IPS-20b (cell line): Measurements from ENCODE around the gene RPL28.

Source experiments
- H3K27ac ChIP-seq: one replicate; pipeline ENCODE4 v1.5.1; 2013; ENCODE audit warnings: low read length
- H3K27me3 ChIP-seq: 2 replicates; pipeline ENCODE4 v1.6.1; 2013; ENCODE audit warnings: mild to moderate bottlenecking, low read length, inconsistent platforms; ENCODE audit not compliant: insufficient read depth
- H3K36me3 ChIP-seq: 2 replicates; pipeline ENCODE4 v1.6.1; 2013; ENCODE audit warnings: low read depth, mild to moderate bottlenecking, inconsistent platforms, low read length, moderate library complexity; ENCODE audit not compliant: insufficient read depth
- H3K4me1 ChIP-seq: 2 replicates; pipeline ENCODE4 v1.6.1; 2013; ENCODE audit warnings: mild to moderate bottlenecking, control low read depth, inconsistent platforms, low read length, moderate library complexity; ENCODE audit not compliant: insufficient read depth
- H3K4me3 ChIP-seq: 2 replicates; pipeline ENCODE4 v1.5.1; 2013; ENCODE audit warnings: mild to moderate bottlenecking, low read length, inconsistent platforms
- H3K9ac ChIP-seq: 2 replicates; pipeline ENCODE4 v1.6.1; 2013; ENCODE audit warnings: low read depth, mild to moderate bottlenecking, inconsistent platforms, low read length, moderate library complexity
- H3K9me3 ChIP-seq: 2 replicates; pipeline ENCODE4 v1.6.1; 2013; ENCODE audit warnings: mild to moderate bottlenecking, low read depth, low read length, inconsistent platforms; ENCODE audit not compliant: insufficient read depth

RPL28 gene

DNA sequence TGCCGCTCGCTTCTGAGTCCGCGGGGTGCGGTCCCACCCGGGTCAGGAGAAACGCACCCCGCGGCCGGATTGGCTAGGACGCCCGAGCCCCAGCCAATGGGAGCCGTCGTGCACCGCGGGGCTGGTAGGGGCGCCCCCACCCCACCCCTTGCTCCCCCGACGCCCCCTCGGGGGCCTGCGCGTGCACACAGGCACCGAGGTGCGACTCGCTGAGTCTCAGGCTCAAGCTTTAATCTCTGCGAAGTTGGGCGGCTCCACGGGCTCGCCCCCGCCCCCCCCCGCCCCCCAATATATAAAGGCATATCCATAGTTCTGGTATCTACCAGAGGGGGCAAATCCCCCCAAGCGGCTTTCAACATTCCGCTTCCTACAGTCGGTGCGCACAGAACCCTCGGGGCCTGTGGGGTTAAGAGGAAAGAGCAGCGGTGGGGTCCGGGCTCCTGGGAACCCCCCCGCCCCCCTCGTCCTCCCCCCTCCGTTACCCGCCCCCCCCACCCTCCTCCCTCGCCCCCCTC, 31.0 kb upstream of the RPL28 start, which contains the start of gene COX6B2:
Gene COX6B2 (minus strand): TSS at position 22 of the 515 bp plus-strand sequence. CDS start 198 bp downstream, outside the sequence.
- H3K36me3 ChIP-seq = no peaks in the 10 kb centered on the region
- H3K9me3 ChIP-seq = no peaks in the 10 kb centered on the region
- H3K27ac ChIP-seq = no peak within 1 kb of the TSS
- H3K27me3 ChIP-seq = peaks cover 81% of the 10 kb centered on the region
- peak within 1 kb of the TSS; percentile 66 for H3K4me3 ChIP-seq
- H3K9ac ChIP-seq = peak within 1 kb of the TSS; percentile 34; the same call in 1 of the 2 replicates
- no peaks in the 10 kb centered on the region; the same call in 1 of the 2 replicates for H3K4me1 ChIP-seq

DNA sequence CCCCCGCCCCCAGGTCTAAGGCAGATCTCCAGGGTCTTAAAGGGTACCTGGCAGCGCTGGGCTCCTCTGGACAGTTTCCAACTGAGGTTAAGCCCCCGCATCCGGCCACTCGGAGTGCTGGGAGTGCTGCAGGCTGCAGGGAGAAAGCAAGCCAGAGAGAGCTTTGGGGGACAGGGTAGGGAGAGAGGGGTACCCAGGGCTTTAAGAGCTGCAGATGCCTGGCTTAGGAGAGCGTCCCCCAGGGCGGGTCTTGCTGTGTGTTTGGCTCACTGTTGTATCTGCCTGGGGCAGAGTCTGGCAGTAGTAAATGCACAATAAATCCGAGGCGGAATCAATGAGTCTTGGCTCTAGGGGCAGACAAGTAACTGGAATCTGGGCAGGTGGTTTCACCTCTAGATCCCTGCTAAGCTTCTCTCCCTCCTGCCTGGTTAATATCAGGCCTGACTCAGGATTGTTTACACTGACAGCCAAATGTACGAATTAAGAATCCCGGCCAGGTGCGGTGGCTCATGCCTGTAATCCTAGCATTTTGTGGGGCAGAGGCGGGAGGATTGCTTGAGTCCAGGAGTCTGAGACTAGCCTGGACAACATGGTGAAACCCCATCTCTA, 30.4 kb upstream of the RPL28 start:
- Histone ChIP-seq H3K9me3 (no peaks in the 10 kb centered on the region), H3K27ac (no peak overlapping the region), H3K9ac (no peak overlapping the region), H3K4me3 (no peak overlapping the region), H3K27me3 (peaks cover 81% of the 10 kb centered on the region), H3K36me3 (no peaks in the 10 kb centered on the region), H3K4me1 (no peaks in the 10 kb centered on the region; the same call in 1 of the 2 replicates)

DNA sequence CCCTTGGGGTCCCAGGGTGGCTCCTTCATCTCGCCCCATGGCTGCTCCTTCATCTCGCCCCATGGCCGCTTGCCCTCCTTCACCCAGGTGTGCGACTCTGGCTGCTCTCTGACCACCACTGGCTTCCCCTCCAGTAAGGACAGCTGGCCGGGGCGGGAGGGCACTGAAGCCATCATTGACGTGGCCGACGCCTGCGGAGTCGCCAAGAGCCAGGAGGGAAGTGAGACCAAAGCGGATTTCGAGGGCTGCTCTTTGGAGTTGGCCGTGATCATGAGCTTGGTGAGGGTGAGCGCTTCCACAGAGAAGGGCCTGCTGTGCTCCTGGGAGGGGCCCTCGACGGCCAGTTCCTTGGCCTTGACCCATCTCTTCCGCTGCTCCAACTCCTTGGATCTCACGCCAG, 27.2 kb upstream of the RPL28 start:
- Histone ChIP-seq H3K9me3 (no peaks in the 10 kb centered on the region), H3K9ac (no peak overlapping the region), H3K27me3 (peaks cover 50% of the 10 kb centered on the region), H3K36me3 (no peaks in the 10 kb centered on the region), H3K4me3 (no peak overlapping the region), H3K4me1 (no peaks in the 10 kb centered on the region), H3K27ac (no peak overlapping the region)

DNA sequence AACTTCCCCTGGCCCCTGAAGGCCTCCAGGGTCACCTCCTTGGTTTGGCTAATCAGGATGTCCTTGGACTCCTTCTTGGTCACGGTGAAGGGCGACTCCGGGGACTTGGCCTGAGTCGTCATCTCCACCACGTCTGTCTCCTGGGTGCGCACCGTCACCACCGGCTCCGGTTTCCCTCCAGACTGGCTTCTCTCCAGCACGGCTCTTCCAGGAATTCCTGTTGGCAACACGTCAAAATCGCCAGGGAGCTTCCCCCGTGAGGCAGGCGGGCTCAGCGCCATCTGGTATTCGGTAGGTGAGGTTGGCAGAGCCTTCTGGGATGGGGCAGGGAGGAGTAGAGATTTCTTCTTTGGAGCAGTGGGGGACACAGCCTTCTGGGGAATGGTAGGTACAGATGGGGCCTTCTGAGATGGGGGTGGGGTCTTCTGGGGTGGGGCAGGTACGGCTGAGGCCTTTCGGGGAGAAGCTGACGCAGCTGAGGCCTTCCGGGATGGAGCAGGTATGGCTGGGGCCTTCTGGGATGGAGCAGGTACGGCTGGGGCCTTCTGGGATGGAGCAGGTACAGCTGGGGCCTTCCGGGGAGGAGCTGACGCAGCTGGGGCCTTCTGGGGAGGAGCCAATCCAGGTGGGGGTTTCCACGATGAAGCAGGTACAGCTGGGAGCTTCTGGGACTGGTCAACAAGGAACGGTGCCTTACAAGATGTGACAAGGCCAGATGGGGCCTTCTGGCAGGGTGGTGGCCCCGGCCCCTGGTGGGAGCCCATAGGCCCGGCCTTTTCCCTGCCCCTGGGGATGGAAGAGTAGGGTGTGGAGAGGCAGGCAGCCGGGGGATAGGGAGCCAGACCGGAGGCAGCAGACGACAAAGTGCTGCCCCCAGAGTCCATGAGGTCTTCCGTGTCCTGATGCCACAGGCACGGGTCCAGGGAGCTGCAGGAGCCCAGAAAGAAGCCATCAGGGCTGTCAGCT, 26.5 kb upstream of the RPL28 start:
- H3K4me1 ChIP-seq = no peaks in the 10 kb centered on the region
- H3K27me3 ChIP-seq = peaks cover 47% of the 10 kb centered on the region
- no peaks in the 10 kb centered on the region for H3K36me3 ChIP-seq
- no peaks in the 10 kb centered on the region for H3K9me3 ChIP-seq
- H3K4me3 ChIP-seq = no peak overlapping the region
- no peak overlapping the region for H3K9ac ChIP-seq
- H3K27ac ChIP-seq = no peak overlapping the region

DNA sequence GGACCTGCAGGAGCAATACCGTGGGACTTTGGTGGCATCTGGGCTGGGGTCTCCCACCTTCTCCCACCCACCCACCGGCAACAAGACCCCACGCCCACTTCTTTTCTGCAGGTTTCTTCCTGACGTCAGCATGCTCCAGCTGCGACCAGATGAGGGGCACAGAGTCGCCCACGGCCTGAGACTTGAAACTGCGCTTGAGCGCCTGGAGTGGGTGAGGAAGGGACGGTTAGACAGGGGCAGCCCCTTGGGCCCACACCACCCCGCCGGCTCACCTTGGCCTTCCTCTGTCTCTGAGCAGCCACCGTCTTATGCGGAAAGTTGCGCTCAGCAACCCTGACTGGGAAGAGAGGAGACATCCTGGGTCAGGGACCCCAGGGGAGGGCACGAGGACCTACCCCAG, 24.8 kb upstream of the RPL28 start:
- Histone ChIP-seq H3K27me3 (peaks cover 38% of the 10 kb centered on the region), H3K4me1 (no peaks in the 10 kb centered on the region), H3K9me3 (no peaks in the 10 kb centered on the region), H3K27ac (no peak overlapping the region), H3K4me3 (no peak overlapping the region), H3K9ac (no peak overlapping the region), H3K36me3 (no peaks in the 10 kb centered on the region)

DNA sequence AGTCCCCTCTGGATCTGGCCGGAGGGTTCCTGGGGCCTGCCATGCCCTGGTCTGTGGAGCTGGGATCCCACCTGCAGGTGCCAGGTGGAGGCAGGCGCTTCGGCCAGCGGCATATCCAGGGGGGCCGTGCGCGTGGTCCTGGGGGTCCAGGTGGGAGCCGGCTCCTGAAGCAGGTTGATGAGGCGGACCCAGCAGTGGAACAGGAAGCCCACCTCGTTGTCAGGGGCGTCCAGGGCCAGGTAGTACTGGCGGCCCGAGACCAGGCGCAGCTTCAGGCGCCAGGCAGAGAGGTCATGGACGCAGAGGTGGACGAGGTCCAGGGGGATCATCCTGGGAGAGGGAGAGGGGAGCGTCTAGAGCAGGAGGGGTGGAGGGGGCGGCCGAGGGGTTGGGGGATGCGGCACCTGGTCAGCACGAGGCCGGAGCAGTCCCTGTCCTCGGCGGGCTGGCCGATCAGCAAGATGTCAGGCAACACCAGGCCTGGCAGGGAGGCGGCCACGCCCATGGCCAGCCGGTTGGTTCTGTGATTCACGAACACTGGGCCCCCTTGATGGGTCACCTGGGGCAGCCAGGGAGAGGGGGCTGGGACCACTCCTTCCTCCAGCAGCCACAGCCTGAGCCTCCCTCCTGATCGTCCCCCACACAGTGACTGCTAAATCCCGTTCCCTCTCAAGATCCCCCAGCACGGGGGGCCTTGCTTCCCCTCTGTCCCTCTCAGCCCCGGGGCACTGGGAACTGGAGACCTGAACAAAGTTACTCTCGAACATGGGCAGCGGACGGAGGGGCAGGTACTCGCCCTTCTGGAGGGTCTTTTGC, 23.4 kb upstream of the RPL28 start:
- Histone ChIP-seq H3K9ac (no peak overlapping the region), H3K27ac (no peak overlapping the region), H3K4me3 (no peak overlapping the region), H3K36me3 (no peaks in the 10 kb centered on the region), H3K9me3 (no peaks in the 10 kb centered on the region), H3K4me1 (no peaks in the 10 kb centered on the region), H3K27me3 (peaks cover 28% of the 10 kb centered on the region)

DNA sequence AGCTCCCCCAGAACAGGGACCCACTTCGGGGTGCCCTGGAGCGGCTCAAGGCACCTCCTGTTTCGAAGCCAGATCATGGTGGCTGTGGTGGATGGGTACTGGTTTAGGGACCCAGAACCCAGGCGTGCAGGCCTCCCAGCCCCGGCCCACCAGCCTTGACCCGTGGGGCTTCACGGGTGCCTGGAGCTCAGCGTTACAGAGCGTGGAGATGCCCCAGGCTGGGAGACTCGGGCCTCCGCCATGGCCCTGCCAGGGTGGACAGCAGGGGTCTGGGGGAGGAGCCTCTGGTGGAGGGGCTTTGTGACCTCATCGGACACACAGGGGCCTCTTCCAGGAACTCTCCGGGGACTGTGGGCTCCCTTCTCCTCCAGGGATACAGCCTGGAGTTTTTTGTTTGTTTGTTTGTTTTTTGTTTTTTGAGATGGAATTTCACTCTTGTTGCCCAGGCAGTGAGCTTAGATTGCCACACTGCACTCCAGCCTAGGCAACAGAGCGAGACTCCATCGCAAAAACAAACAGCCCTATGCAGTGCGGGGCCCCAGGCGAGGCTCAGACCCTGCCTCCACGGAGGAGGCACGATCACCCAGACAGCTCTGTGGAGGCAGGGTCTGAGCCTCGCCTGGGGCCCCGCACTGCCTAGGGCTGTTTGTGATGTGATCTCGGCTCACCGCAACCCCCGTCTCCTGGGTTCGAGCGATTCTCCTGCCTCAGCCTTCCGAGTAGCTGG, 22.6 kb upstream of the RPL28 start, which contains the start of gene GARIN5B:
Gene GARIN5B (minus strand): TSS at position 271 of the 727 bp plus-strand sequence. CDS start 194 bp downstream, at position 77.
- no peak within 1 kb of the TSS for H3K9ac ChIP-seq
- H3K4me3 ChIP-seq = no peak within 1 kb of the TSS
- H3K4me1 ChIP-seq = no peaks in the 10 kb centered on the region
- H3K27ac ChIP-seq = no peak within 1 kb of the TSS
- no peaks in the 10 kb centered on the region for H3K9me3 ChIP-seq
- peaks cover 30% of the 10 kb centered on the region for H3K27me3 ChIP-seq
- H3K36me3 ChIP-seq = no peaks in the 10 kb centered on the region

DNA sequence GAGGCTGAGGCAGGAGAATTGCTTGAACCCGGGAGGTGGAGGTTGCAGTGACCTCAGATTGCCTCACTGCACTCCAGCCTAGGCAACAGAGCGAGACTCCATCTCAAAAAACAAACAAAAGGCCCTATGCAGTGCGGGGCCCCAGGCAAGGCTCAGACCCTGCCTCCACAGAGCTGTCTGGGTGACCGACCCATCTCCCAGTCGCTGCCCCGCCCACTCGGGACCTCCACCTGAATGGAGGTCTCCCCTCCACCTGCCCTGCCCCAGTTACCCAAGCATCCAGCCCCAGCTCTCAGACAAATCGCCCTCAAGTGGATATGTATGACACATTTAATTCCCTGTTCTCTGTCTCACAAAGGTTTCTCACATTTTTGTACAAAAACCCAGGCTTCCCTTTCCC, 20.5 kb upstream of the RPL28 start:
- Histone ChIP-seq H3K9ac (no peak overlapping the region), H3K36me3 (no peaks in the 10 kb centered on the region), H3K27ac (no peak overlapping the region), H3K27me3 (peaks cover 41% of the 10 kb centered on the region), H3K4me1 (no peaks in the 10 kb centered on the region; the same call in 1 of the 2 replicates), H3K4me3 (no peak overlapping the region), H3K9me3 (no peaks in the 10 kb centered on the region)

DNA sequence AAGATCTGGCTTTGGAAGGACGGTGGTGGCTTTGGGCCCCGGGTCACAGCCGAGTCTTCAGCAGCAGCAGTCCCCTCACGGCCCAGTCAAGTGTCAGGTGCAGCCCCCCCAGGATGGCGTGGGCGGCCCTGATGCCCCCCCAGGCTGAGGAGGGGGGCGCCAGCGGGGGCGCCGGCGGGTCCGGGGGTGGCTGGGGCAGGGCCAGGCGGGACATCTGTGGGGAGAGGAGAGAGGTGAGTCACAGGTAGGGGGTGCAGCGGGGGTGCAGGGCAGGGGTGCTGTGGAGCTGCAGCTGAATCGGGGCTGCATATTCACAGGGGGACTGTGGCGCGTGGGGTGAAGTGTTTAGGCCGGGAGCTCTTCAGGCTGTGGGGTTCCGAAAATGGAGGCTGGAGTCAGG, 19.8 kb upstream of the RPL28 start:
- Histone ChIP-seq H3K9me3 (no peaks in the 10 kb centered on the region), H3K4me1 (peaks cover 4% of the 10 kb centered on the region), H3K27ac (no peak overlapping the region), H3K27me3 (peaks cover 47% of the 10 kb centered on the region), H3K9ac (no peak overlapping the region), H3K4me3 (no peak overlapping the region), H3K36me3 (no peaks in the 10 kb centered on the region)

DNA sequence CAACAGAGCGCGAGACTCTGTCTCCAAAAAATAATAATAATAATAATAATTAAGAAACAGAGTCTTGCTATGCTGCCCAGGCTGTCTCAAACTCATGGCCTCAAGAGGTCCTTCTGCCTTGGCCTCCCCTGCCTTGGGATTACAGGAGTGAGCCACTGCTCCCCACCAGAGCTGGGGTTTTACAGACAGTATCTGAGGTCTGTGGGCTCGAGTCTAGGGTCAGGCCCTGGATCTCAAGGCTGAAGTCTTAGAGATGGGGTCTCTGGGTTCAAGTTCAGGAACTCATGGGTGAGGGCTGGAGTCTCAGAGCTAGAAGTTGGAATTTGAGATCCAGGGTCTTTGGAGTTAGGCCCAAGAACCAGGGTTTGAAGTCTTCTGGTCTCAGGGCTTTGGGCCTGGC, 18.9 kb upstream of the RPL28 start:
- H3K9ac ChIP-seq = no peak overlapping the region
- no peaks in the 10 kb centered on the region for H3K9me3 ChIP-seq
- peaks cover 55% of the 10 kb centered on the region for H3K27me3 ChIP-seq
- H3K36me3 ChIP-seq = no peaks in the 10 kb centered on the region
- H3K4me1 ChIP-seq = peaks cover 4% of the 10 kb centered on the region
- no peak overlapping the region for H3K27ac ChIP-seq
- H3K4me3 ChIP-seq = no peak overlapping the region

DNA sequence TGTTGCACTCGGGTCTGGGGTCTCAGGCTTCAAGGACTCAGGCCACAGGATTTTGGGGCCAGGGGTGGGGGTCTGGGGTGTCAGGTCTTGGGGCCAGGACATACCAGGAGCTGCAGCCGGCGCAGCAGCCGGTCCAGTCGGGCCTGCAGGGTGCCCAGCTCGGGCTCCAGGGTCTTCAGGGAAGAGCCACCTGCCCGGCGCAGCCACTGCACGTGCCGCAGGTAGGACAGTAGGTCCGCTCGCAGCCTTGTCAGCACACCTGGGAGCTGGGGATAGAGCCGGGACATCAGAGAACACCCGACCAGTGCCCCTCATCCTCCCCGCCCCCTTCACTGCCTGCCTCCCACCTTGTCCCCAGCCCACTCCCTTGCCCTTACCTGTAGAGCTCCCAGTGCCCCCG, 17.6 kb upstream of the RPL28 start:
- Histone ChIP-seq H3K27me3 (peaks cover 67% of the 10 kb centered on the region), H3K9ac (no peak overlapping the region), H3K4me3 (no peak overlapping the region), H3K27ac (no peak overlapping the region), H3K4me1 (peaks cover 4% of the 10 kb centered on the region), H3K36me3 (no peaks in the 10 kb centered on the region), H3K9me3 (no peaks in the 10 kb centered on the region)
